HG02763 (cell line): ENCODE measurements around the gene ANXA6.
A peak's percentile ranks its signal among the peaks of the same experiment; 100 is the strongest.
"Not testable (repeated sequence)": the region's sequence is repeated elsewhere in the genome, so short reads cannot be mapped to it uniquely, and the experiment has no call there.

Source experiments
- ATAC-seq: cut with Tn5 transposase; IDR thresholded peaks from one replicate; pipeline ENCODE4 v1.9.1; 2021; ENCODE audit warnings: mild to moderate bottlenecking, moderate library complexity; ENCODE audit not compliant: unreplicated experiment

ANXA6 gene

GRCh38 chr5:151157426-151158286 is at the start of gene ANXA6:
Gene ANXA6, minus strand, starts transcription at chr5:151157779. Its CDS starts 9,878 bp downstream, at chr5:151147901.
- ATAC-seq: peak; percentile 59

DNA sequence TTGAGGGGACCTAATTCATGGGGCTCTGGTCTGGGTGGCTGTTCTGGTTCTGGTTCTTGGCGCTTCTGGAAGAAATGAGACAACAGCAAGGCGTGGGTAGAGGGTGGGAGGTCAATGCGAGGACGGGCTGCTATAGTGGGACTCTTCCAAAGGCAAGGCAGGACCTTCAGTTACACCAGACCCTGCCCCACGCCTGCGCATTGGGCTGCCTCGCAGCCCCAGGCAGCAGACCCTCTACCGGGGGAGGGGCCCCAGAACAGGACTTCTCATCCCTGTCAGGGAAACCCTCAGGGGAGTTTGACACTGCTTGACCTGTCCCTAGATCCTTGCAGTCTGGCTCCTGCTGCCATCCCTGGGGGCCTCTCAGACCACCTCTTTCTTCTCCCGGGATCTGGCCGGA is 47.8 kb upstream of the ANXA6 start:
- no peak for ATAC-seq

DNA sequence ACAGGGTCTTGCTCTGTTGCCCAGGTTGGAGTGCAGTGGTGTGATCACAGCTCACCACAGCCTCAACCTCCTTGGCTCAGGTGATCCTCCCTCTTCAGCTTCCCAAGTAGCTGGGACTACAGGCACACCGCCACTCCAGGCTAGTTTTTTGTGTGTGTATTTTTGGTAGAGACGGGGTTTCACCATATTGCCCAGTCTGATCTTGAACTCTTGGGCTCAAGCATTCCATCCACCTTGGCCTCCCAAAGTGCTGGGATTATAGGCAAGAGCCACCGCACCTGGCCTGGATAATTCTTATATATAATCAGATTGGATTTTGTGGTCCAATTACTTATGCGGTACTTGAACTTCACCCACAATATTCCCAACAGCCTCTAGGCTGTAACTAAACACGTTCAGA is 46.5 kb upstream of the ANXA6 start:
- no peak for ATAC-seq

- no peak for ATAC-seq
Observed at GRCh38 chr5:151202381-151203139, 45.0 kb upstream of the ANXA6 start.

DNA sequence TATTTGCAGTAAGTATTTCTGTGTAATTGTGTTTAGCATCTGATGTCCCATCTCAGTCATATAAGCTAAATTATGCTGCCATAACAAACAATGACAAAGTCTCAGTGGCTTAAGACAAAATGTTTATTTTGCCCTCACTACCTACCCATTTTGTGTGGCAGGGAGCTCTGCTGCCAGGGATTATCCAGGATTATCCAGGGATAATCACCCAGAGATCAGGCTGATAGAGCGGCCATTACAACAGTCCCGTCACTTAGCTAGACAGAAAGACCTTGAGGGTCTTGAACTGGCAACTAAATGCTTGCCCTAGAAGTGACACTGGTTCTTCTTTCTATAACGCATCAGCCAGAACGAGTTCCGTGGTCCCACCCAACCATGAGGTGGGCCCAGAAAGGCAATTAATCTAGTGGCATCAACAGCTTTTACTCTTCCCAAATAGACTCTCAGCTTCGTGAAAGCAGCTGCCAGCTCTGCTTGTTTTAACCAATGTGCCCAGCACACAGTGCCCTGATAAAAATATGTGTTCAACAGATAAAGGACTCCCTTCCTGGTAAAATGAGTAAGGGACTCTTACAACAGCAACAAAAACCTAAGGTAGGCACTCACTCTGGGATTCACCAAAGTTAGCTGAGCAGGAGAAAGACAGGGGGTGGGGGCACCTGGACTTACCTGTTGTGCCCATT is 43.5 kb upstream of the ANXA6 start:
- no peak for ATAC-seq

DNA sequence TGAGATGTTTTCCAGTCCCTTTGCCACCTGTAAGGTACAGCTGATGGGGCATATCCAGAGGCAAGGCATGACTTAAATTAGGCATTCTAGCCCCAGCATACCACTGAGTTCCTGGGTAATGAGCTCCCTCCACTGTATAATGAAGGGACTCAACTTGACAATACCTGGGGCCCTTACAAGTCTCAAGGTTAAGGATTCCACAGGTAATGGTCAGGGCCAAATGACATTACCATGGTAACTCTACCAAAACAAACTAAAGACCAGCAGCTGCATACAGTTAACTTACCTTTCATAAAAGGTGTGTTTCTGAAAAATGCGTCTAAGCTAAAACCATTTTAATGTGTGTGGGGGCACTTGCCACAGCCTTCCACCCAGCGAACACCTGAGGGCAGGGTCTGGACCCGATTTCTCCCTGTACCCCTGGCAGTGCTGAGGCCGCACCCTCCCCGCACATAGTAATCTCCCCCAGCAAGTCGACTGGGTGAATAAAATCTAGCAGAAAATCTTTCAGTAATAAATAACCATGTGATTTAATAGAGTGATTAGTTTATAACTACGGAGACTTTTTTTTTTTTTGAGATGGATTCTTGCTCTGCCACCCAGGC is 42.1 kb upstream of the ANXA6 start:
- ATAC-seq: no peak

GRCh38 chr5:151198861-151199260 is 41.3 kb upstream of the ANXA6 start:
- ATAC-seq: no peak

GRCh38 chr5:151197291-151197600 is 39.7 kb upstream of the ANXA6 start:
- not testable (repeated sequence) for ATAC-seq

GRCh38 chr5:151196556-151197290 is 39.1 kb upstream of the ANXA6 start:
- ATAC-seq: peak; percentile 95

GRCh38 chr5:151195622-151196021 is 38.0 kb upstream of the ANXA6 start:
- ATAC-seq: no peak

DNA sequence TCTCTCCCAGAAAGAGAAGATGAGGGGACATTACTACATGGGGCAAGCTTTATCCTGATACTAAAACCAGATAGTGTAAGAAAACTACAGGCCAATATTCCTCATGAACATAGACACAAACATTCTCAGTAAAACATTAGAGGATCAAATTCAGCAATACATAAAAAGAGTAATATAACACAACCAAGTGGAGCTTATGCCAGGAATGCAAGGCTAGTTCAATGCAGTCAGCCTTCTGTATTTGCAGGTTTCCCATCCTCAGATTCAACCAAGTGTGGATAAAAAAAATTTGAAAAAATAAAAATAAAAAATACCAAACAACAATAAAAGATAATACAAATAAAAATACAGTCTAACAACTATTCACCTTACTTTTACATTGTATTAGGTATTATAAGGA is 35.0 kb upstream of the ANXA6 start:
- ATAC-seq: no peak

DNA sequence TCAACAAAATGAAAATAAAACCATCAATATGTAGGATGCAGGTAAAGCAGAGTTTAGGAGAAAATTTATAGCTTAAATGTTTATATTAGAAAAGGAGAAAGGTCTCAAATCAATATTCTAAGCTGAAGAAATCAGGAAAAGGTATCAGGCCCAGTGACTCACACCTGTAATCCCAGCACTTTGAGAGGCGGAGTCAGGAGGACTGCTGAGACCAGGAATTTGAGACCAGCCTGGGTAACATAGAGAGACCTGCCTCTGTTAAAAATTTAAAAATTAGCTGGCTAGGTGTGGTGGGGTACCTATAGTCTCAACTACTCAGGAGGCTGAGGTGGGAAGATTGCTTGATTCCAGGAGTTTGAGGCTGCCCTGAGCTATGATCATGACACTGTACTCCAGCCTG is 34.1 kb upstream of the ANXA6 start:
- no peak for ATAC-seq

DNA sequence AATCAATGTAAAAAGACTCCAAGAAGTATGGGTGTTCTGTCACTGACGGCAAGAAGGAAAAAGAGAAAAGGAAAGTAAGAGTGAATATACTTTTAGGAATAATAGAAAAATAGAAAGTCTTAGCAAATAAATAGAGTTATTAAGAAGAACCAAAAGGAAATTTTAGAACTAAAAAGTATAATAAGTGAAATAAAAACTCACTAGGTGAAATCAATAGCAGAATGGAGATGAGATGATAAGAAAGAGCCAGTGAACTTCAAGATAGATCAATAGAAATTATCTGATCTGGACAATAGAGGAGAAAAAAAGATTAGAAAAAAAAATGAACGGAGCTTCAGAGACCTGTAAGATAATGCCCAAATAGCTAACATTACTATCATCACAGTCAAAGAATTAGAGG is 31.6 kb upstream of the ANXA6 start:
- ATAC-seq: no peak

- no peak for ATAC-seq
Observed at GRCh38 chr5:151186538-151186937, 29.0 kb upstream of the ANXA6 start.

- no peak for ATAC-seq
Observed at GRCh38 chr5:151186052-151186451, 28.5 kb upstream of the ANXA6 start.

- ATAC-seq: no peak
Observed at GRCh38 chr5:151184316-151185042, 26.9 kb upstream of the ANXA6 start.

DNA sequence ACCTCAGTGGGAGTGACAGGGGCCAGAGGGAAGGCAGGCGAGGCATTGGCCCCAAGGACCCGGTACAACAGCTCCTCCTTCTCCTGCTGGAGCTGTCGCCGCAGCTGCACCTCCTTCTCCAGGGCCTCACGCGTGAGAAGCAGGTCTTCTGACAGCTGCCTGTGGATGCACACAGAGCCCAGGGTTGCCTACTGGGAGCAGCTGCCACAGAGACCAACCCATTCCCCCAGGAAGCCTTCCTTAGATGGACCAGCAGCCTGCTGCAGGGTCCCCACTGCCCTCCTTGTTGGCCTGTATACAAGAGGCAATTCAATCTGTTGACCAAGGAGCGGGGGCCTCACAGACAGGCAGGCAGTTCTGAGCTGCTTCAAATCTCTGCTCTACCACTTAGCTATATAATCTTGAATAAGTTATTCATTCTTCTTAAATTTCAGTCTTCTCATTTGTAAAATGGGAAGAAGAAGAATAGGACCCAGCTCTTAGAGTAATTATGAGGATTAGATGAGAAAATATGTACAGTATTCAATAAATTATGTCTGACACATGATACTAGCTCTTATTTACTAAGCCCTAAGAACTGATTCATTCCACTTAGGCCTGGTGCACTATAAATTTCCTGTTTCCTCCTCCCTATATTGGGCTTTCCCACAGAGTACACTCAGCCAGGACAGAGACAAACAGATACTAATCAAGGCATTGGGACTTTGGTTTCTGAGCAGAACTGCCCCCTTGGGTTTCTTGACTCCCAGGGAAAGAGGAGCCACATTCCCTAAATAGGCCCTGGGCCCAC is 26.1 kb upstream of the ANXA6 start:
- ATAC-seq: no peak

- no peak for ATAC-seq
Observed at GRCh38 chr5:151182976-151183375, 25.4 kb upstream of the ANXA6 start.

- ATAC-seq: no peak
Observed at GRCh38 chr5:151182524-151182900, 24.9 kb upstream of the ANXA6 start.
